ENCODE measurements around the gene PDE6C. TPM values are rescaled to one million over a fixed set of nuclear protein-coding genes. Genes with fewer than 3 reads are reported as not detected.

PDE6C gene
- total RNA-seq, 1 experiment from 2014 or later, result not detected

GRCh38 chr10:93701866-93702209 lies 89.5 kb downstream of the PDE6C start:
- ATAC-seq (no peak), DNase-seq (ENCODE audit: low spot score) (no peak)
- H3K27me3 Mint-ChIP-seq (ENCODE audit: low read depth), result no peaks in the 10 kb centered on the region; the same call in 1 of the 2 replicates
- H3K4me3 Mint-ChIP-seq, result no peak overlapping the region
- POLR2A ChIA-PET, result interaction anchor here (0.6 to 1.1 kb wide), 3 partner anchors 19 to 220 kb away, joined by 3 to 6 read pairs (median 4); partner anchors contain the start of gene MYOF
- H3K4me1 Mint-ChIP-seq, result peaks cover 14% of the 10 kb centered on the region
- peaks cover 11% of the 10 kb centered on the region for H3K36me3 Mint-ChIP-seq
- no peak overlapping the region for H3K27ac Mint-ChIP-seq
- TF ChIP-seq ZNF425 (CRISPR knock-in tag; conservative IDR thresholded peaks at IDR 0.05) (no peak), NR1H2 (CRISPR knock-in tag; IDR thresholded peaks at IDR 0.05) (no peak), TEAD1 (CRISPR knock-in tag; IDR thresholded peaks at IDR 0.05) (no peak), E2F4 (CRISPR knock-in tag; IDR thresholded peaks at IDR 0.05; ENCODE audit: borderline replicate concordance, low read depth) (no peak), E2F5 (CRISPR knock-in tag; IDR thresholded peaks at IDR 0.05) (no peak), MYBL2 (CRISPR knock-in tag; IDR thresholded peaks at IDR 0.05) (no peak), ZNF263 (CRISPR knock-in tag; IDR thresholded peaks at IDR 0.05; ENCODE audit: low read depth) (no peak), NFATC4 (CRISPR knock-in tag; IDR thresholded peaks at IDR 0.05) (no peak), CTCF (IDR thresholded peaks at IDR 0.05) (no peak), HMGA2 (CRISPR knock-in tag; IDR thresholded peaks at IDR 0.05) (no peak), NR3C1 (CRISPR knock-in tag; conservative IDR thresholded peaks at IDR 0.05; ENCODE audit: low read depth) (no peak), RELA (CRISPR knock-in tag; IDR thresholded peaks at IDR 0.05; ENCODE audit: borderline replicate concordance) (no peak), USF2 (CRISPR knock-in tag; IDR thresholded peaks at IDR 0.05) (no peak), ZNF512 (CRISPR knock-in tag; IDR thresholded peaks at IDR 0.05; ENCODE audit: borderline replicate concordance) (no peak), ATF1 (CRISPR knock-in tag; IDR thresholded peaks at IDR 0.05) (no peak), FOXJ3 (CRISPR knock-in tag; IDR thresholded peaks at IDR 0.05; ENCODE audit: borderline replicate concordance) (no peak)
- no peaks in the 10 kb centered on the region for H3K9me3 Mint-ChIP-seq
- CTCF ChIA-PET, result interaction anchor here (0.7 to 2.5 kb wide), 10 partner anchors 18 to 157 kb away, joined by 3 to 38 read pairs (median 4); partner anchors contain the start of gene LGI1
